BE2C (cell line): ENCODE data around the gene LTBP4.

Experiments
- DNase-seq: peaks from one replicate; pipeline ENCODE4 v3.0.0-alpha.2; 2020
- H3K27me3 ChIP-seq: fragments of 250-450 bp; sonication (Bioruptor Pico); 2 replicates; pipeline ENCODE4 v1.5.1; 2020; ENCODE audit warnings: mild to moderate bottlenecking
- H3K36me3 ChIP-seq: fragments of 250-450 bp; sonication (Bioruptor Pico); 2 replicates; pipeline ENCODE4 v1.5.1; 2020; ENCODE audit warnings: mild to moderate bottlenecking
- H3K4me1 ChIP-seq: fragments of 250-450 bp; sonication (Bioruptor Pico); 2 replicates; pipeline ENCODE4 v1.5.1; 2020
- H3K4me3 ChIP-seq: 2 replicates; pipeline ENCODE4 v1.5.1; 2011; ENCODE audit warnings: low read depth, low read length
- H3K9me3 ChIP-seq: fragments of 250-450 bp; sonication (Bioruptor Pico); 2 replicates; pipeline ENCODE4 v1.5.1; 2020
- CTCF ChIP-seq: IDR thresholded peaks from 2 replicates; pipeline ENCODE4 v1.5.1; 2012; ENCODE audit warnings: mild to moderate bottlenecking, low read depth, low read length

Gene LTBP4

GRCh38 chr19:40575326-40575725 lies 25.8 kb upstream of the LTBP4 start:
- TF ChIP-seq CTCF: no peak
- peaks cover 3% of the 10 kb centered on the region; the same call in 1 of the 2 replicates for H3K4me1 ChIP-seq
- no peak for DNase-seq
- H3K4me3 ChIP-seq: no peak overlapping the region
- H3K27me3 ChIP-seq: no peaks in the 10 kb centered on the region
- no peaks in the 10 kb centered on the region; the same call in 1 of the 2 replicates for H3K9me3 ChIP-seq
- no peaks in the 10 kb centered on the region for H3K36me3 ChIP-seq

GRCh38 chr19:40576151-40576584 lies 25.0 kb upstream of the LTBP4 start:
- H3K4me3 ChIP-seq: peak overlapping the region; percentile 61
- no peaks in the 10 kb centered on the region; the same call in 1 of the 2 replicates for H3K9me3 ChIP-seq
- H3K4me1 ChIP-seq: no peaks in the 10 kb centered on the region; the same call in 1 of the 2 replicates
- no peaks in the 10 kb centered on the region for H3K27me3 ChIP-seq
- no peaks in the 10 kb centered on the region; the same call in 1 of the 2 replicates for H3K36me3 ChIP-seq
- no peak for DNase-seq
- no peak for TF ChIP-seq CTCF

GRCh38 chr19:40576585-40577451 lies 24.4 kb upstream of the LTBP4 start, which contains the start of gene SHKBP1:
SHKBP1 (plus strand) TSS chr19:40576873; CDS start chr19:40576900, 27 bp downstream.
- no peak for TF ChIP-seq CTCF
- Histone ChIP-seq H3K36me3 (no peaks in the 10 kb centered on the region; the same call in 1 of the 2 replicates), H3K4me1 (no peaks in the 10 kb centered on the region; the same call in 1 of the 2 replicates), H3K27me3 (no peaks in the 10 kb centered on the region), H3K4me3 (peak within 1 kb of the TSS; percentile 61), H3K9me3 (no peaks in the 10 kb centered on the region; the same call in 1 of the 2 replicates)
- peak; percentile 95 for DNase-seq

- Histone ChIP-seq H3K9me3 (no peaks in the 10 kb centered on the region; the same call in 1 of the 2 replicates), H3K36me3 (no peaks in the 10 kb centered on the region; the same call in 1 of the 2 replicates), H3K27me3 (no peaks in the 10 kb centered on the region), H3K4me3 (no peak overlapping the region), H3K4me1 (no peaks in the 10 kb centered on the region; the same call in 1 of the 2 replicates)
- peak; percentile 55 for DNase-seq
- no peak for TF ChIP-seq CTCF
Observed at GRCh38 chr19:40578442-40578908, 22.7 kb upstream of the LTBP4 start.

GRCh38 chr19:40580619-40581018 lies 20.6 kb upstream of the LTBP4 start:
- Histone ChIP-seq H3K4me1 (no peaks in the 10 kb centered on the region; the same call in 1 of the 2 replicates), H3K9me3 (no peaks in the 10 kb centered on the region; the same call in 1 of the 2 replicates), H3K27me3 (no peaks in the 10 kb centered on the region), H3K36me3 (no peaks in the 10 kb centered on the region; the same call in 1 of the 2 replicates), H3K4me3 (no peak overlapping the region)
- no peak for TF ChIP-seq CTCF
- no peak for DNase-seq
